Measurements from ENCODE around the gene EMILIN2.
"Not testable (repeated sequence)": the region's sequence is repeated elsewhere in the genome, so short reads cannot be mapped to it uniquely, and the experiment has no call there.

EMILIN2 gene

DNA sequence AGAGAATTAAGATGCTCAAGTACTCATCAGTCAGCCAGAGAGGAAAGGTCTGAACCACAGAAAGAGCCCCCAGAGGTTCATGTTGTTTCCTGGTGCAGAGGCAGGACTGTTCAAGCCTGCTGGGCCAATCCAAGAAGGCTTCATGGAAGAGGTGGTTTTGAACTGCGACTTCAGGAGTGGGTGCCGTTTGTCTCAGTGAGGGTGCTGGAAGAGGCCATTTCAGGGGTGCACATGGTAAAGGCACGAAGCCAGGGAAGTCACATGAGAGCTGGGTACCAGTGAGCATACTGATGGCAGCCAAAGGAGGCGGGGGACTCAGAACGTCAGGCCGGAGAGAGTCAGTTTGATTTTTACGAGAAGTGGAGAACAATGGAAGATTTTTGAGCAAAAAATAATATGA, 55.5 kb downstream of the EMILIN2 start:
- DNase-seq = no peak

DNA sequence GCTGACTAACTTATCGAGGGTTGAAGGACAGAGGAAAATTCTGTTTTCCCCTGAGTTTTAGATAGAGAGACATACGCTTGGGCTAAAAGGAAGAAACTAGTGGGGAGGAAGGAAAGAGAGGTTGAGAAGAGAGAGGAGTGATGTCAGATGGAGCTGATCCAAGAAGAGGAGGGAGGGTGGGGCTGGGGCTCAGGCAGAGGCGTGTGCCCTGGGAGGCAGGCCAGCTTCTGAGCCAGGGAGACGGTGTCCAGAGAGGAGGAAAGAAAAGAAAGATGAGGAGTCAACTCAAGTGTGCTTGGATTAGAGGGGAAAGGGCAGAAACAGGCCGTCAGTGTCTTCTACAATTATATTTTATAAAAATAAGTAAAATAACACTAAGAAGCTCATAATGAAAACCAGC, 56.2 kb downstream of the EMILIN2 start:
- no peak for DNase-seq

DNA sequence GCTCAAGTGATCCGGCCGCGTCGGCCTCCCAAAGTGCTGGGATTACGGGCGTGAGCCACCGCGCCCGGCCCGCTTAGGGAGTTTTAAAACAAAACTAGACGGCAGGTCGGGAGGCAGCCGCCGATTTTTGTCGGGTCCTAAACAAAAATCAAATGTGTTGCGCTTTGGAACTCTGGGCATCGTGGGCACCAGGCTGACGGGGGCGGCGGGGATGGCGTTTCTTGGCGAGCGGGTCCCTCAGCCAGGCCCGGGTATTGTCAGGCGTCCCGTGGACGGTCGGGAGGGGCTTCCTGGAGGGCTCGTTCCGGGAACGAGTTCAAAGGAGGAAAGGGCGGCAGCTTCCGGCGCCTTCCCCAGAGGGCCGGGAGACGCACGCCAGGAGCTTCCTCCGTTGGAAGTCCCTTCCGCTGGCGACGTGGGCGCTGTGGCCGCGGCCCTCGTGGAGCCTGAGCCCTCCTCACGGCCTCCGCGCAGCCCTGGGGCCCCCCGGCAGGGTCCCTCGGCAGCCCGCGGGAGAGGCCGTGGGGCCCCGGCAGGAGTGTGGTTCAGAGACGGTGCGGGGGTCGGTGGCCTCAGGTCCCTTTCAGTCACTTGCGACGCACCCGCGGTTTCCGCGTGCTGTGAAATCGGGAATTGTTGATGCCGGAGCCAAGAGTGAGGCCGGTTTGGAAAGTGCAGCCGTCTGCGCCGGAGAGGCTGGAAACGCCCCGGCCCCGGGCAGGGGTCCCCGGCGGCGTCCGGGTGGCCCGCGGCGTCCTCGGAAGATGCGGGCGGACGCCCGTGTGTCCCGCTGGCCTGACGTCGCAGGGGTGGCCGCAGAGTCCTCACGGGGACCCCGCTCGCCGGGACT, 59.3 kb downstream of the EMILIN2 start:
- DNase-seq = no peak

DNA sequence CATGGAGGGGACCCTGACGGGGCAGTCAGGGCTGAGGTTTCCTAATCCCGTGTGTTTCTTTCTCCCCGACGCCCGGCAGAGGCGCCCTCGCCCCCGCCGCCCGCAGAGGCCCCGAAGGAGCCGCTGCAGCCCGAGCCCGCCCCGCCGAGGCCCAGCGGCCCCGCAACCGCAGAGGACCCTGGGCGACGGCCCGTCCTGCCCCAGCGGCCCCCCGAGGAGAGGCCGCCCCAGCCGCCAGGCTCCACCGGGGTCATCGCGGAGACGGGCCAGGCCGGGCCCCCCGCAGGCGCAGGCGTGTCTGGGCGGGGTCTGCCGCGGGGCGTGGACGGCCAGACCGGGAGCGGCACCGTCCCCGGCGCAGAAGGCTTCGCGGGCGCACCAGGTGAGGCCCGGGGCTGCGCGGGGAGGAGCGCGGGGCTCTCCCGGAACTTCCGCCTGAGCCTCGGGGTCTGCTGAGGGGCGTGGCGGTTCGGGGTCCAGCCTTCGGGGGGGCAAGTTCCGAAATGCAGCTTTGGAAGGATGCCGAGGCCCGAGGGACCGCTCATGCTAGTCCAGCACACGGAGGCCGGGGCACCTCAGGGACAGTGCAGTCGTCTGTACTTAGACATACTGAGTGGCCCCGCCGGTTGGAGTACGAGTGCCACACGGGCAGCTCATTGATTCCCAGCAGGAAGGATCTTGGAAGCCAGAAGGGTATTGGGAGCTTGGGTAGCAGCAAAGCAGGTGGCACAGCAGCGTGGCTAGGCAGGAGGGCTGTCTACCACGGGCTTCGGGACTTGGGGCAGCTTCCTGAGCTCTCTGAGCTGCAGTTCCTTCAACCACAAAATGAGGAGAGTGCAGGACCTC, 60.1 kb downstream of the EMILIN2 start:
- no peak for DNase-seq

- no peak for DNase-seq
Observed at GRCh38 chr18:2907550-2908135, 60.8 kb downstream of the EMILIN2 start.

GRCh38 chr18:2908166-2908945, 61.5 kb downstream of the EMILIN2 start:
- DNase-seq = no peak

DNA sequence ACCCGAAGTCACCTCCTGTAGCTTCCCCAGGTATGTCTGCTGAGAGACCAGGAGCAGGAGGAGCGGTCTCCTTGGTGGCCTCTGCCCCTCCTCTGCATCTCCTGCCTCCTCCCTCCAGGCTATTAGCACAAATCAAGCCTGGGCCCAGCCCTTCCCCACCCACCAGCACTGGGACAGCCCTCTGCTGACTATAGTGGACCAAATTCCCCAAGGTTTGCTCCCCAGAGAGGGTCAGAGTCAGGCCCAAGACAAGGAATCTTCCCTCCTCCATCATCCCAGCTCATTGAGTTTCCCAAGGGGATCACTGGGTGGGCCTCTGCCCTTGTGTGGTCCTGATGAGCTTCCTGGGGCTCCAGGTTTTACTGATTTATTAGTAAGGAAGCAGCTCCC, 62.1 kb downstream of the EMILIN2 start:
- no peak for DNase-seq

DNA sequence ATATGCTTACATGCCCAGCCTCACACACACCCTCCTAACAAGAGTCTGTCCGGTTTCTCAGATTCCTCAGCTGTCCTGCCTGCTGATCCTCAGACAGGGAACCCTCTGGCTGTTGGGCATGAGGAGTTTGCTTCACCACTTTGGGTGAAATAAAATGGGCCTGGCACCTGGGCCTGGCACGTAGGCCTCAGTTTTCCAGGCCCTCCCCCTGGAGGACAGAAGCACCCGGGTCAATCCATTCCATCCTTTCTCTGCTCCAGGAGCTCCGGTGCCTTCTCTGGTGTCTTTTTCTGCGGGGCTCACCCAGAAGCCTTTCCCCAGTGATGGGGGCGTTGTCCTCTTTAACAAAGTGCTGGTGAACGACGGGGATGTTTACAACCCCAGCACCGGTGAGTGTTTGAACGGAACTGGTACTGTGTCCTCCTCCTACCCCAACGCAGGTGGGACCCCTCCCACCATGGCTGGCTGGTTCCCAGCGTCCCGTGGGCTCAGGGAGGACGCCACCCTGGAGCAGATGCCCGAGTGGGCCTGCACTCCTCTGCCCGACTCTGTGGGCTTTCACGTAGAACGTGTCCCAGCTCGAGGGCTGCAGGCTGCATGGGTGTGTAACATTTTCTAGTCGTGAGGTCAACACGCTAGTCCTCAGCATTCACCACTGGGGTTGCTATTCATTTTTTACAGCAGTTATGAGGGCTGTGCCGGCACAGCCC, 62.8 kb downstream of the EMILIN2 start:
- DNase-seq = no peak

- no peak for DNase-seq
Observed at GRCh38 chr18:2910261-2910660, 63.5 kb downstream of the EMILIN2 start.

DNA sequence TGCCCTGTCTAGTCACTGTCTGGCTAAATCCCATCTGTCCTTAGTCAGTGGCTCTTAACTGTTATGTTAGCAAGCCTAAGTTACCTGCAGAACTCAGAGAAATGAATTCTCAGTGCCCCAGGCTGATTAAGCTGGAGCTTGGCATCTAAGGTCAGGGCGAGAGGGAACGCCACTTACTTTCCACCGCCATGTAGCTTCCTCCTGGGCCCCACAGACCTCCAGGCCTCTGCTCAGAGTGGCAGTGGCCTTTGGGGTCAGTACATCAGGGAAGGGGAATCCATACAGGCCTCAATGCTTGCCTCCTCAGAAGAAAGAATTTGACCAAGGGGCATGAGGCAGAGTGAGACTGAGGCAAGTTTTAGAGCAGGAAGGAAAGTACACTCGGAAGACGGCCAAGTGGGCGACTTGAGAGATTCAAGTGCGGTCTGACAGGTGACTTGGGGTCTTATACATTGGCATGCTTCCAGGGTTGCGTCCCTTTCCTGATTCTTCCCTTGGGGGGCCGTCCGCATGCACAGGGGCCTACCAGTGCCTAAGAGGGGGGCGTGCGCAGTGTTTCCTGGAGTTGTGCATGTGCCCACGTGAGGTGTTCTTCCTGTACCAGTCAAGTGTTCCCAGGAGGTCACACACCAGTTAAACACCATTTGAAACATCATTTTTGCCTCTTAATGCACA, 64.1 kb downstream of the EMILIN2 start:
- DNase-seq = no peak

DNA sequence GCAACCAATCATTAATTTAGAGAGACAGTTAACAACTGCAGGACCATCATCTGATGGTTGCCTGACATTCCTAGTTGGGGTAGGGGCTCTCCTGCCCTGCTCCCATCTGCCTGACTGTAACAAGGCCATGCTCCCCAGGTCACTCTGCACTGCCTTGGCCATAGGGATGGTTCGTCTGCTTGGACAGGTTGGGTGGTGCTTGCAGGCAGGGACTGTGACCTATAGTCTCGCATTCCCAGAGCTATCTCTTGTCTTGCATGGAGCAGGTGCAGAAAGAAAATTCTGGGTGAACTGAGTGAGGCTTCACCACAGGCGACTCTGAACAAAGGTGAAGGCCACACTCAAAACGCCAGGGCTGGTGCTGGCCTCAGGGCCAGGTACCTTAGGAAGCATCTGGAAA, 64.7 kb downstream of the EMILIN2 start:
- DNase-seq = no peak

DNA sequence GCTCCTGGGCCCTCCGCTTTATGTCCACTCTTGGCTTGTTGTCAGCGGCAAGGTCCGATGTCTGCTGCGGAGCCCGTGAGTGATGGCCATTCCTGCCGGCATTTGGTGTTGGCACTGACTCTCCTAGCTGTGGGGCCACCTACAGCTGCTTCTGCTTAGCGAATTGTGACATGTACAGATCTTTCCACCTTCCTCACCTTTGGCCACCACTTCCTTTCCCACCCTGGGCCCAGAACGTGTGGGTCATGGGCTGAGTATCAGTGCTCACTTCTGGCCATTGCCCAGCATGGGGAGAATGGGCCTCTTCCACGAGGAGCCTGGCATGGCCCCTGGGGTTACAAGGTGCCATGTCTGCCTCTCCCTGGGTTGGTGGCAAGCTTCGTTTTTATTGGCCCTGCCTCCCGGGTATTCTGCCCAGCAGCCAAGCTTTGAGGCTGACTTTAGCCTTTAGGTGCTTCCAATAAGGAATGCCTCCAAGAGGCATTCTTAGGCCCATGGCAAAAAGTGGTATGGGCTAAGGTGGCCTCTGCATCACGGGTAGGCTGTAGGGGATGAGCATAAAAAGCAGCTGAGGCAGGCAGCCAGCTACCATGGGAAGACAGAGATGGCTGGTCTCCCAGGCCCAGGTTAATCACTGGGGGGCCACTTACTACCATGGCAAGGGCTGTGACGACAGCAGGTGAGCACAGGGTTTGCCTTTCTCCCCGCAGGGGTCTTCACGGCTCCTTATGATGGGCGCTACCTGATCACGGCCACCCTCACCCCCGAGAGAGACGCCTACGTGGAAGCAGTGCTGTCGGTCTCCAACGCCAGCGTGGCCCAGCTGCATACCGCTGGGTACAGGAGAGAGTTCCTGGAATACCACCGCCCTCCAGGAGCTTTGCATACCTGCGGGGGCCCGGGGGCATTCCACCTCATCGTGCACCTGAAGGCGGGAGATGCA, 65.8 kb downstream of the EMILIN2 start:
- no peak for DNase-seq

GRCh38 chr18:2913398-2914005, 66.7 kb downstream of the EMILIN2 start:
- no peak for DNase-seq

DNA sequence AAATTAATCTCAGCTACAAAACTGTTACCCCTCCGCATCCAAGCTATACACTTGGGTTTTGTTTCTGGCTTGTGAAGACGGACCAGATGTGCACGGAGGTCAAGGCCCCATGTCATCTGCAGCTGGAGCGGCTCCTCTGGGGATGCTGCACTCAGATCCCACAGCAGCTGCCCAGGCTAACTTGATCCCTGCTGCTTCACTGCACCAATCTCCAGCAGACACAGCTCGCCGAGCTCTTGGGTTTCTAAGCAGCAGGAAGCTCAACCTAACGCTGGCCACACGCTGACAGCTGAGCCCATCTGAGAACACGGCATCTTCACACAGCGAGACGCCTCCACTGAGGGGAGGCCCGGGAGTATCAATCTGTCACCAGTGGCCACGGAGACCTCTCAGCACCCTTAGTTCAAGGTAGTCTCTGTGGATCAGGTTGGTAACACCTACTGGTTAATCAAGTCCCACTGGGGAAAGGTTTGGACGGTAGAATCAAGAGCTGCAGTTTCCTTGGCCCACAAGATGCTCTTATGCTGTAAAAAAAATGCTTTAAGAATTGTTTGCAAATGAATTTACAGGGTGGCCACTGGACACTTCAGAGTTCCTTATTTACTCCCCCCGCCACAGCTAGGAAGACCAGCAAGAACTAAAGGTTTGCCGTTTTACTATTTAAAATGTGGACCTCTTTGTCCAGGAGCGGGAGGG, 67.5 kb downstream of the EMILIN2 start:
- no peak for DNase-seq

DNA sequence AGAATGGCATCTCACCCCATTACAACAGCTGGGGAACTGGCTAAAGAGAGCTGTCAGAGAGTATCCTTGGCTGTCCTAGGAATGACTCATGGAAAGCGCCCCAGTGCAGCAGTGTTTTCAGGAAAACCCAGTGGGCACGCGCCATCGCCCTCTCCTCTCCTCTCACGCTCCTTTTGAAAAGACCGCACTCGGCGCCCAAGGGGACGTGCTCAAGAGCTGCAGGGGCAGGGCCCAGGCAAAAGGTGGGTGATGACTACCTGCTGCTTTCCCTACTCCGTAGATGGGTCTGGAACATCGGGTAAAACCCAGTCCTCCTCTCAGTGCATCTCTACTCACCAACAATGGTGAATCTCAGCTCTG, 68.1 kb downstream of the EMILIN2 start:
- DNase-seq = no peak

DNA sequence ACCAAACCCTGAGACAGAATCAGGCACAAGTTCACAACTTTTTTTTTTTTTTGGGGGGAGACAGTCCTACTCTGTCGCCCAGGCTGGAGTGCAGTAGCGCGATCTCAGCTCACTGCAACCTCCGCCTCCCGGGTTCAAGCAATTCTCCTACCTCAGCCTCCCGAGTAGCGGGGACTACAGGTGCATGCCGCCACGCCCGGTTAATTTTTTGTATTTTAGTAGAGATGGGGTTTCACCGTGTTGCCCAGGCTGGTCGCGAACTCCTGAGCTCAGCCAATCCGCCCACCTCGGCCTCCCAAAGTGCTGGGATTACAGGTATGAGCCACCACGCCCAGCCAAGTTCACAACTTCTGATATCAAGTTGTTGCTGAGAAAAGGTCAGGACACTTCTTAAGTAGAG, 68.7 kb downstream of the EMILIN2 start:
- not testable (repeated sequence) for DNase-seq

- no peak for DNase-seq
Observed at GRCh38 chr18:2916184-2916583, 69.4 kb downstream of the EMILIN2 start.

DNA sequence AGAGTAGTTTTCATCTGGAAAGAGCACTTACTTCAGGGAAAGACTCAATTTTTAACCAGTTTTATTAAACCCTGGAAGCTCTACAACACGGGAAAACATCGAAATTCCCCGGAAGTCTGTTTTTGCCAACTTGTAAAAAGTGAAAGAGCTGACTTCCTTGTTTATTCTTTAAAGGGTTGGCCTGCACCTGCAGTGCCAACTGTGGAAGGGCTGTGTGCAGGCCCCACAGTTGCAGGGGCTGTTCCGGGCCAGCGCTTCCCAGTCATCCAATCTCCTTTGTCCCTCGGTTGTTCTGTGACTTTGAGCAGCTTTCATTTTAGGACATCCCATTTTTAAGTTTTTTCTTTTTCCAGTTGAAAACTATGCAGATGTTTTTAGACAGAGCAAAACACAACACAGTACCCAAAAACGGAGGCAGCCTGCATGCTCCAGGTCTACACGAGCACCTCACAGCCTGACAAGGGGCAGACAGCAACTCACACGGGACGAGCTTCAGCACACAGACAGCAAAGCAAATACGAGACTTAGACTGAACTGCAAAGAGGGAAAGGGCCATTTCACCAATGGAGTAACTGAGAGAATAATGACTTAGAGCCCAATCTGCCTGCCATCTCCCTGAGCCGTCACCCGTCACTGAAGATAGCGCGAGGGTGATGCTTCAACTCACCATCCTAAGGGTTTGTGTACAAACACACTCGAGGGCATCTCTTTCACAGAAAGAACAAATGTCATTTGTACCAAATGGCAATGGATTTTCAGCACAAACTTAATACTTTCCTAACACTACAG, 70.6 kb downstream of the EMILIN2 start:
- DNase-seq = no peak

Data from NCI-H524 treated with DMSO at 0.1 percent for 48 hours (cell line).